ENCODE data around the gene IRF2. TPM values are rescaled to one million over a fixed set of nuclear protein-coding genes. Genes with fewer than 3 reads are reported as not detected.

Gene IRF2
- total RNA-seq (2021; fragmentation: NEBNext Ultra II Directional; extraction: Animal tissue kit (Norgen Biotek cat#: 25700)) (12.5 and 13.8 TPM in 2 replicates), polyA plus RNA-seq (2011; rRNA removed) (10.7 and 17.0 TPM in 2 replicates), polyA minus RNA-seq (2011; rRNA and poly(A)+ RNA removed) (19.2 and 25.2 TPM in 2 replicates)
- 11.9 TPM for polyA plus RNA-seq (2011; cell fraction: cytosol; rRNA removed)
- polyA plus RNA-seq (2011; cell fraction: nucleus; rRNA removed): 10.1 TPM
- polyA plus RNA-seq (2012, experiment 1 of 2): 11.2 to 13.5 TPM (median 13.0 TPM) in 4 replicates
- polyA plus RNA-seq (2012, experiment 2 of 2): 3.0 TPM
- 8.7 TPM for polyA plus RNA-seq (2013, experiment 1 of 2)
- polyA plus RNA-seq (2013, experiment 2 of 2): 6.7 TPM
- polyA minus RNA-seq (2011; cell fraction: cytosol; rRNA and poly(A)+ RNA removed): 19.8 TPM
- 16.6 TPM for polyA minus RNA-seq (2011; cell fraction: nucleus; rRNA and poly(A)+ RNA removed)
- long read RNA-seq, experiment 1, partial matches to known transcripts: 2 of 8 reads
- long read RNA-seq, experiment 1, other reads (novel, unspliced or antisense): 3 of 8 reads
- long read RNA-seq, experiment 2, partial matches to known transcripts: 0 of 6 reads
- long read RNA-seq, experiment 2, other reads (novel, unspliced or antisense): 2 of 6 reads

GRCh38 chr4:184474263-184475095 lies at the start of gene IRF2:
Gene IRF2, minus strand, starts transcription at chr4:184474550. Its CDS starts 45,486 bp downstream, at chr4:184429064.
- Histone ChIP-seq H3K14ac (ENCODE audit: insufficient read length) (no peak within 1 kb of the TSS), H3K9me3 (ENCODE audit: insufficient read depth in 2 of 2, low read depth in 1 of 2, low read length in 1 of 2) (no peaks in the 10 kb centered on the region), H3K27me3 (replicated peaks in 1 of 4; ENCODE audit: control insufficient read depth in 3 of 4, extremely low read depth in 1 of 4, insufficient read depth in 3 of 4, low read length in 3 of 4) (no peaks in the 10 kb centered on the region), H3K27ac (ENCODE audit: low read depth, low read length) (peak within 1 kb of the TSS; percentile 64; the same call in 1 of the 2 replicates), H2AK5ac (ENCODE audit: low read depth, low read length) (peak within 1 kb of the TSS; percentile 56), H2BK5ac (ENCODE audit: low read depth, low read length) (peak within 1 kb of the TSS; percentile 95), H3K4me2 (ENCODE audit: insufficient read depth in 1 of 2, low read depth in 2 of 2, low read length in 2 of 2) (peak within 1 kb of the TSS; percentile 82 to 93), H2BK15ac (ENCODE audit: low read length) (peak within 1 kb of the TSS; percentile 78; the same call in 1 of the 2 replicates), H3K18ac (ENCODE audit: extremely low read depth, low read length) (peak within 1 kb of the TSS; percentile 91), H4K20me1 (replicated peaks in 1 of 2; ENCODE audit: control insufficient read depth in 1 of 2, insufficient read depth in 2 of 2, low read length in 2 of 2) (peaks cover 0 to 8% of the 10 kb centered on the region in 2 experiments), H3K79me2 (ENCODE audit: control insufficient read depth in 1 of 2, insufficient read depth in 2 of 2, low read length in 2 of 2) (peaks cover 0 to 48% of the 10 kb centered on the region in 2 experiments; a peak in 3 of 4 replicates), H2BK120ac (replicated peaks; ENCODE audit: low read depth, low read length) (peak within 1 kb of the TSS; percentile 61), H4K91ac (replicated peaks; ENCODE audit: insufficient read length, low read length) (peak within 1 kb of the TSS; percentile 75), H4K5ac (ENCODE audit: insufficient read length, low read depth, low read length) (peak within 1 kb of the TSS; percentile 75), H2BK20ac (ENCODE audit: low read length) (0 out of 2 replicates have a peak within 1 kb of the TSS, but pooled peaks have one; percentile 27), H3K23me2 (ENCODE audit: low read depth, low read length) (peaks cover 17% of the 10 kb centered on the region), H3K4me3 (ENCODE audit: extremely low read depth in 1 of 4, insufficient read depth in 2 of 4, low read depth in 3 of 4, low read length in 4 of 4) (peak within 1 kb of the TSS; percentile 65 to 93 (median 84)), H2AFZ (ENCODE audit: low read length) (peak within 1 kb of the TSS; percentile 25; the same call in 1 of the 2 replicates), H3K36me3 (ENCODE audit: control insufficient read depth in 2 of 4, insufficient read depth in 4 of 4, low read length in 3 of 4) (no peaks in the 10 kb centered on the region), H3K9ac (replicated peaks in 1 of 4; ENCODE audit: extremely low read depth in 1 of 4, low read depth in 3 of 4, low read length in 3 of 4) (peak within 1 kb of the TSS; percentile 70 to 89 (median 78)), H3K23ac (ENCODE audit: insufficient read length) (no peak within 1 kb of the TSS), H4K8ac (ENCODE audit: extremely low read depth, insufficient read depth, low read length) (peak within 1 kb of the TSS; percentile 79), H3K79me1 (ENCODE audit: low read depth, low read length) (no peaks in the 10 kb centered on the region), H3K4ac (replicated peaks; ENCODE audit: insufficient read length, low read depth, low read length) (peak within 1 kb of the TSS; percentile 88), H3K4me1 (replicated peaks in 1 of 4; ENCODE audit: control insufficient read depth in 3 of 4, insufficient read depth in 4 of 4, low read length in 3 of 4) (peaks cover 2 to 8% (median 3%) of the 10 kb centered on the region in 4 experiments; a peak in 6 of 7 replicates), H3K56ac (replicated peaks; ENCODE audit: insufficient read length, low read depth, low read length) (peak within 1 kb of the TSS; percentile 60), H2BK12ac (ENCODE audit: low read depth, low read length) (peak within 1 kb of the TSS; percentile 96)
- POLR2A ChIA-PET (ENCODE audit: partially characterized antibody): interaction anchor here (0.7 to 1.5 kb wide), 7 partner anchors 9 to 260 kb away, joined by 3 to 5 read pairs (median 4); partner anchors contain the start of gene CENPU
- WGBS, 2 experiments (ENCODE audit: extremely low coverage in 1 of 2, insufficient coverage in 1 of 2, insufficient read length in 1 of 2, insufficient replicate concordance in 2 of 2, low coverage in 1 of 2, low lambda C conversion rate in 2 of 2, missing lambda C conversion rate in 1 of 2): 0% methylated on average over 41 of the region's 66 CpGs; no CpG with 5 or more reads in 1 of the 2 experiments
- FAIRE-seq (no peak), DNase-seq (ENCODE audit: low read depth in 1 of 2, low spot score in 2 of 2) (peak; percentile 77 to 84)
- CTCF ChIA-PET (ENCODE audit: partially characterized antibody): interaction anchor here (1.7 kb wide), 1 partner anchor 77 kb away, joined by 4 read pairs; no protein-coding TSS in a partner anchor
- no peak for TF ChIP-seq MAFK (IDR thresholded peaks at IDR 0.05; ENCODE audit: low read depth, low read length)
- TF ChIP-seq NRF1 (IDR thresholded peaks at IDR 0.05; ENCODE audit: low read depth, low read length): no peak
- peak; percentile 65; the same call in 1 of the 2 replicates for TF ChIP-seq RBBP5 (IDR thresholded peaks at IDR 0.05; ENCODE audit: borderline replicate concordance, low read depth, low read length)
- no peak for TF ChIP-seq CBX8 (IDR thresholded peaks at IDR 0.05; ENCODE audit: borderline replicate concordance, low read depth, low read length)
- TF ChIP-seq KDM1A (IDR thresholded peaks at IDR 0.05; ENCODE audit: borderline replicate concordance, low read length): no peak
- no peak for TF ChIP-seq USF2 (IDR thresholded peaks at IDR 0.05; ENCODE audit: low read length)
